ENCODE results near the gene YWHAB.

The YWHAB gene

GRCh38 chr20:44916586-44916985 lies 31.1 kb downstream of the YWHAB start:
- DNase-seq = no peak

- no peak for DNase-seq
These were observed 31.9 kb downstream of the YWHAB start for GRCh38 chr20:44917399-44917798.

GRCh38 chr20:44918342-44918741 lies 32.8 kb downstream of the YWHAB start:
- DNase-seq = no peak

- DNase-seq = no peak
These were observed 33.3 kb downstream of the YWHAB start for GRCh38 chr20:44918761-44919160.

GRCh38 chr20:44921447-44921846 lies 35.9 kb downstream of the YWHAB start:
- no peak for DNase-seq

- no peak for DNase-seq
These were observed 39.0 kb downstream of the YWHAB start for GRCh38 chr20:44924541-44924940.

GRCh38 chr20:44928595-44928994 lies 43.1 kb downstream of the YWHAB start:
- no peak for DNase-seq

GRCh38 chr20:44930517-44931168 lies 45.1 kb downstream of the YWHAB start:
- DNase-seq = no peak

- DNase-seq = no peak
These were observed 46.4 kb downstream of the YWHAB start for GRCh38 chr20:44931911-44932310.

DNA sequence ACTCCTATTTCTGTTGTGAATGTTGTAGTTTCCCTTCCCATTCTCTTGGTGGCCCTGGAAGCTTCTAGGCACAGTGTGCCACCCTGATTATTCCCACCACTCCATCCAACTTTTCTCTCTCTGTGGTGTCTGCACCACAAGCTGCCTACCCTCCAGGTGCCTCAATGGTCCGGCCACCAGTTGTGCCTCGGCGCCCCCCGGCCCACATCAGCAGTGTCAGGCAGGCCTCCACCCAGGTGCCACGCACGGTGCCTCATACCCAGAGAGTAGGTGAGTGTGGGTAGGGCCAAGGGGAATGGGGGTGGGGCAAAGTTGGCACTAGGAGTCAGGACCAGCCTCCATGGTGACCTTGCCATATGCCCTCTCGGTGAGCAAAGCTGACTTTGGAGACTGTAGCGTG lies 47.4 kb downstream of the YWHAB start:
- DNase-seq = no peak

DNA sequence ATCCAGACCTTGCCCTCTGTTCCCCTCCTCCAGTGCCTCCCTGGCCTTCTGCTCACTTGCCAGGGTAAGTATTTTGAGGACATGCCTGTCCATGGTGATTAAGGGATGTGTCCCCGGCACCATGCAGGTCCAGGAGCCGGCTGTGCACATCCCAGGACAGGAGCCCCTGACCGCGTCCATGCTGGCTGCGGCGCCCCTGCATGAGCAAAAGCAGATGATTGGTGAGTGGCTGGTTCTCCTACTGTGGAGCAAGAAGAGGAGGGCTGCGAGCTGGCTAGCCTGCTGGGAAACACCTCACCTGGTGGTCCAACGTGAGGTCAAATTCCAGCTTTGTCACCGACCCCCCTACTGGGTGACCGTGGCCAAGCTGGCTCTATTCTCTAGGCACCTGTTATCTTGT lies 51.0 kb downstream of the YWHAB start:
- no peak for DNase-seq

DNA sequence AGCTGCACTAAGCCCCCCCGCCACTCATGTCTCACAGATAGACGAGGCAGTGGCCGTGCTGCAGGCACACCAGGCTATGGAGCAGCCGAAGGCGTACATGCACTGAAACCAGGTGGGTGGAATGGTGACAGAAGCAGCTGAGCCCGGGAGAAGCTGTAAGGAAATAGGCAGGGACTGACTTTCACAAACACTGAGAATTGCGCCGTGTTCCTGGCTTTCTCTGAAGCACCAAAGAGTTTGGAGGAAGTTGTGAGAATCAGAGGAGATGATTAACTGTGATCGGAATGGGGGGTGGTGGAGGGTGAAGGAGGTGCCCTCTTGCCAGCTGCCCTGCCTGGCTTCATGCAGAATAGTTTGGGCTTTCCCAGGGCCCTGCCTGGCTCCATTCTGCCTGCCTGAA lies 53.1 kb downstream of the YWHAB start:
- DNase-seq = no peak

DNA sequence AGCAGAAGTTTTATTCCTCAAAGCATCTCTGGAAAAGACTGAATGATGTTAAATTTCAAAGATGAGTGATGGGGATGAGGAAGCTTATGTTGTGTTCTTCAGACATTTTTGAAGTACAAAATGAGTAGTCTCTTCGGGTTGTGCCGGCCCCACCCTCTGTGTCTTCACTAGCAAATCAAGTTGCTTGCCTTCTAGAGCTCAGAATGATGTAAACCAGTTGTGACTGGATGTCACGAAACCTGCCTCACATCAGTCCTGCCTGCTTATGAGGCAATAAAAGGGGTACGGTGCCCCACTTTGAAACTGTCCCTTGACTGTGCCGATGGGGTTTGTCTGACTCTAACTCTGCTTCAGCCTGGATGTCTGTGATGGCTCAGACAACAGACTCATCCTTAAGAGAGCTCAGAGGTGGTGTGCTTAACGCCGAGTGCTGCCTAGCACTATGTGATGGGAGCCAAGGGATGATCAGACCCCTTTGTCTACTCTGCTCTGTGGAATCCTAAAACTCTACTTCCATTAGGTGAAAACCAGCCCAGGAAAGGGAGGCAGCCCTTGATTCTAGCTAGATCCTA lies 55.7 kb downstream of the YWHAB start:
- DNase-seq = no peak

DNA sequence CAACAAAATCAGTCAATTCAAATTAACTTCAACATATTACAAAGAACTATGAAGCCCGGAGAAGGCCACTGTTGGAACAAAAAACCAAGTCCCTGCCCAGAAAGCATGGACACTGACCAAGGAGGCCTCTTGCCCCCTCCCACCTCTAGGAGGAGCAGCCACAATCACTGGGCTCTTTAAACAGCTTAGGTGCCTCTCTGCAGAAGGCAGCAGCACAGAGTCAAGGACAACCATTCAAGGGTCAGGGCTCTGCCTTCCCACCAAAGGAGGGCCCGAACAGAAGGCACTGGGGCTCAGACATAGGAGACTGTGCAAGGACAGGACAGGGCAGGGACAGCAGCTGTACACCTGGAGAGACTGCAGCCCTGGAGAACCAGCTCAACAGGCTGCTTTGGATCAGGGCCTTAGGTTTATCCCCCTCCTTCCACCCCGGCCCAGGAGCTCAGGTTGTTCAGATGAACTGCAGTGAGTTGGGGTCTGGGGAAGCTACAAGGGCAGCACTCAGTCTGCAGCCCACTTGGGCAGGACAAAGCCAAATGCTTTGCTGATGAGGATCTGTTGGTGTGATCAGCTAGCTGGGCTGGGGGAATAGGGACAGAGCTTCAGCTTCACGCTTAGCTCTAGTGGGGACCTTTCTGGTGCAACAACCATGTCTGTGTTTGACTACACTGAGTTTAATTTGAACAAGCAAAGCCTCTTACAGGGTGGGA lies 56.9 kb downstream of the YWHAB start:
- DNase-seq = no peak

DNA sequence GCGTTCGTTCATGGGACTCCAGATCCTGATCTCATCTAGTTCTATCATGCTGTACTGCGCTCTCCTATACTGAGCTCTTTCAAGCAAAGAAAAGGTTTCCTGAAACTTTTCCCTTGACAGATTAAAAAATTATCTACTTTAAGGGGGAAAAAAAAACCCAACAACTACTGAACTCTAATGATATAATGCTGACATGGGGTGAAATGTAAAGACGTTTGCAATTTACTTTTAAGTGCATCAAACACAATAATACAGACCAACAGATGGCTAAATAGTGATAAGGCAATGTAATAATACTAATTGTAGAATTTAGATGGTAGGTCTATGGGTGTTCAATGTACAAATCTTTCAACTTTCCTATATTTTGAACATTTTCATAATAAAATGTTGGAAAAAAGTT lies 58.3 kb downstream of the YWHAB start:
- DNase-seq = no peak

DNA sequence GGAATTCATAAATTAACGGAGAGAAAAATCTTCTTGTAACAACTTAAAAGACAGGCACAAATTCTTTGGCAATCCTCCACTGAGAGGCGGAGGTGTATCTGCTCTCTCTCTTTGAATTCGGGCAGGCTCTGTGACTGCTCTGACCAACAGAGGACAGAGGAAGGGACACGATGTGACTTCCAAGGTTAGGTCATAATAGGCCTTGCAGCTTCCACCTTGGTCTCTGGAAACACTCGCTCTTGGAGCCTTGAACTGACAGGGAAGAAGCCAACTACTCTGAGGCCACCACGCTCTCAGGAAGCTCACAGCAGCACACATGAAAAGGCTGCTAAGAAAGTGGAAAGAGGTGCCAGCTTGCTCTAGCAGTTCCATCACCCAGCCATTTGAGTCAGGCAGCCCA lies 59.8 kb downstream of the YWHAB start:
- no peak for DNase-seq

GRCh38 chr20:44946271-44946852 lies 60.9 kb downstream of the YWHAB start:
- DNase-seq = no peak

DNA sequence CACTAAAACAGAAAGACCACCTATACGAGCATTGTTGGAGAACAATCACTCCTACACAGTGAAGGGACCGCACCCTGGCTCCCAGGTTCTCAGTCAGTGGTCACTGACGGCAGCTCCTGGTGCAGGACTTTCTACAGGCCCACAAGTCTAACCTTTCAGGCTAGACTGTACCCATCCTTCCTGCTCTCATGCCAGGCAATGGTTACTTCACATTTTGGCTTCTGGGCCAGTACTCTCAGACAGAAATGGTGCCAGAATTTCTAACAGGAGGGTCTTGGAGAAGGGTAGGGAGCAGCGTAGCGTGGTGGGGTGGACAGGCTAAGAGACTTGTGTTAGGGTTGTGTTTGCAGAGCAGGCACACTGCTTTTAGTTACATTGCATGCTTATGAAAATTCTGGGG lies 62.6 kb downstream of the YWHAB start:
- DNase-seq = no peak

- no peak for DNase-seq
These were observed 63.0 kb downstream of the YWHAB start for GRCh38 chr20:44948513-44948912.

DNA sequence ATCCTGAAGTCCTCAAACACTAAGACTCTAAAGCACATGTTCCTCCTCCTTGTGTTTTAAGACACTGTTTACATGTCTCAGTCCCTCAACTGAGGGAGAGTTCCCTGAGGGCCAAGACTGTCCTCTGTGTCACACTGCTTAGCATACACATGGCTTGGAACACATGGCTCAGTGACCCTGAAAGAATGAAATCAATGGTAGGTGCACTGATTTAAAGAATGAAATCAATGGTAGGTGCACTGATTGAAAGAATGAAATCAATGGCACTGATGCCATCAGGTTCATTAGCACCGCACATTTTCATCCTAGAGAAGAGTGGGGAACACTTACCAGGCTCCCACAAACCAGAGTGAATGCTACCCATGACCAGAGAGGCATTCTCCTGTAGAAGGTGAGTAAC lies 64.9 kb downstream of the YWHAB start:
- no peak for DNase-seq

- no peak for DNase-seq
These were observed 67.2 kb downstream of the YWHAB start for GRCh38 chr20:44952731-44953130.

GRCh38 chr20:44954211-44954610 lies 68.7 kb downstream of the YWHAB start:
- no peak for DNase-seq

DNA sequence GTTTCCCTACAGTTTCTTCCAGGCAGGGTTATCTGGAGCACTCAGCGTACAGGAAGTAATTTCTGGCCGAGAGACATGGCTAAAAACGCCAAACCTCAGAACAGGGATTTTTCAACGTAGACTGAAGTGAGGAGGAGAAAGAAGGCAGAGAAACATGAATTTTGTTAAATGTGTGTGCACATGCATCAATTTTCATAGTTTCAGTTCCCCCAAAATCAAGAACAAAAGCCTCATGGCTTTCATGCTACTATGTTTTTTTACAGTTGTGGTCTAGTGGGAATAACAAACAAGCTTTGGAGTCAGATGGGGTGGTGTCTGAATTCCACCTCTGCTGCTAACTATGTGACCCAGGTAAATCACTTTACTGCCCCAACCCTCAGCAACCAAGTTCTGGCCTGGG lies 69.8 kb downstream of the YWHAB start:
- DNase-seq = no peak

- DNase-seq = no peak
These were observed 70.9 kb downstream of the YWHAB start for GRCh38 chr20:44956410-44956809.

Data from DMS 273 treated with DMSO at 0.1 percent for 48 hours (cell line).